Adipocyte (in vitro differentiated cells): Measurements from ENCODE around the gene PGBD2.
"Not testable (repeated sequence)": the region's sequence is repeated elsewhere in the genome, so short reads cannot be mapped to it uniquely, and the experiment has no call there.

Source experiments
- DNase-seq: peaks from one replicate; pipeline ENCODE4 v3.0.0-alpha.2; 2015; ENCODE audit warnings: low read depth
- H3K27me3 ChIP-seq: replicated peaks from 2 replicates; pipeline ENCODE4 v1.7.0; 2013; ENCODE audit warnings: mild to moderate bottlenecking, low read length, moderate library complexity; ENCODE audit not compliant: control insufficient read depth, insufficient read depth
- H3K36me3 ChIP-seq: 2 replicates; pipeline ENCODE4 v1.7.0; 2013; ENCODE audit warnings: low read length, mild to moderate bottlenecking, moderate library complexity; ENCODE audit not compliant: control insufficient read depth, insufficient read depth, severe bottlenecking
- H3K4me1 ChIP-seq: 2 replicates; pipeline ENCODE4 v1.7.0; 2013; ENCODE audit warnings: mild to moderate bottlenecking, low read length, moderate library complexity; ENCODE audit not compliant: control insufficient read depth, insufficient read depth
- H3K4me3 ChIP-seq: 2 replicates; pipeline ENCODE4 v1.7.0; 2013; ENCODE audit warnings: mild to moderate bottlenecking, low read length, moderate library complexity
- H3K9ac ChIP-seq: 2 replicates; pipeline ENCODE4 v1.7.0; 2013; ENCODE audit warnings: mild to moderate bottlenecking, low read length, moderate library complexity
- H3K9me3 ChIP-seq: 2 replicates; pipeline ENCODE4 v1.7.0; 2013; ENCODE audit warnings: mild to moderate bottlenecking, low read length, moderate library complexity; ENCODE audit not compliant: control insufficient read depth

The PGBD2 gene

GRCh38 chr1:248944134-248944999, 38.3 kb downstream of the PGBD2 start:
- DNase-seq = not testable (repeated sequence)

GRCh38 chr1:248945000-248945423, 39.0 kb downstream of the PGBD2 start:
- H3K9me3 ChIP-seq, H3K4me3 ChIP-seq, H3K36me3 ChIP-seq, H3K27me3 ChIP-seq, H3K4me1 ChIP-seq, DNase-seq, H3K9ac ChIP-seq: not testable (repeated sequence)

More at GRCh38 chr1:248944134-248944999, 38.3 kb downstream of the PGBD2 start:
- H3K9me3 ChIP-seq, H3K9ac ChIP-seq, H3K4me3 ChIP-seq, H3K4me1 ChIP-seq, H3K36me3 ChIP-seq, H3K27me3 ChIP-seq: not testable (repeated sequence)

GRCh38 chr1:248945453-248945852, 39.4 kb downstream of the PGBD2 start:
- DNase-seq = peak; percentile 22
- H3K9me3 ChIP-seq, H3K27me3 ChIP-seq, H3K36me3 ChIP-seq, H3K4me3 ChIP-seq, H3K4me1 ChIP-seq, H3K9ac ChIP-seq: not testable (repeated sequence)

- DNase-seq, H3K9ac ChIP-seq, H3K27me3 ChIP-seq, H3K4me3 ChIP-seq, H3K9me3 ChIP-seq, H3K36me3 ChIP-seq, H3K4me1 ChIP-seq: not testable (repeated sequence)
These were observed 39.9 kb downstream of the PGBD2 start for GRCh38 chr1:248945856-248946416.
